Measurements from ENCODE around the gene HTR3B. TPM values are rescaled to one million over a fixed set of nuclear protein-coding genes. Genes with fewer than 3 reads are reported as not detected.

Gene HTR3B
- total RNA-seq, 1 donor from 2014 or later = 0.22 TPM

DNA sequence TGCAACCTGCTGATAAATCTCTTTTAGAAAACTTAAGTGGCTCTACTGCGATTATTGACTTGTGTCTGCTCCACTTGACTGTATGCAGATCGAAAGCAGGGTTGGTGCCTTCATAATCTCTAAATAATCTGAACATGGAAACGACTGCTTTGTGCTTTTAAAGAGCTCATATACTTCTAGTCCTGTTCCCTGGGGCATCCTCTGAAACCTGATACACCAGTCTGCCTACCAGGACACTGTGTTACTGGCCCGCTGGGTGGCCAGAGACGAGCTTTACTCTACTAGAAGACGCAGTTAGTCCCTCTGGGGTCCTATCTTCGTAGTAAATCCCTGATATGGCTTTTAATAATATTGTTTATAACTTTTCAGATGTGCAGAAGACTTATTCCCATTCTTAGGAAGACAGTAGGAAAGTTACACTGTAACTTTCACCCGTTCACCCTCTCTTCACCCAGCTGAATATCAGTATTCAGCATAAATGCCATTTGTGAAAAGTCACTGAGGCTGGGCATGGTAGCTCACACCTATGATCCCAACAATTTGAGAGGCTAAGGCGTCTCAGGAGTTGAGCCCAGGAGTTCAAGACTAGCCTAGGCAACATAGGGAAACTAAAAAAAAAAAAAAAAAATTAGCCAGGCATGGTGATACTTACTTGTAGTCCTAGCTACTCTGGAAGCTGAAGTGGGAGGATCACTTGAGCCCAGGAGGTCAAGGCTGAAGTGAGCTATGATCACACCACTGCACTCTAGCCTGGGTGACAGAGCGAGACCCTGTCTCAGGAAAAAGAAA, 9.0 kb upstream of the HTR3B start:
- ChIA-PET POLR2A (interaction anchor here (0.6 to 2.3 kb wide), 11 partner anchors 11 to 363 kb away, joined by 3 to 21 read pairs (median 4); no protein-coding TSS in a partner anchor), CTCF (interaction anchor here (0.6 to 7.0 kb wide), 27 partner anchors 8 to 868 kb away, joined by 3 to 306 read pairs (median 6); partner anchors contain the start of genes HTR3A, HTR3B and ZBTB16)
- DNase-seq = no peak
- TF ChIP-seq CTCF (IDR thresholded peaks at IDR 0.05) = no peak
- intact Hi-C loops (cut with micrococcal nuclease) = loop anchor here (1.0 to 2.0 kb wide), 7 partner anchors 82 to 366 kb away; no protein-coding TSS in a partner anchor
- Mint-ChIP-seq H3K36me3 (ENCODE audit: low read depth) (no peaks in the 10 kb centered on the region), H3K27me3 (no peaks in the 10 kb centered on the region), H3K4me1 (peaks cover 21% of the 10 kb centered on the region), H3K9me3 (no peaks in the 10 kb centered on the region), H3K4me3 (no peak overlapping the region), H3K27ac (no peak overlapping the region)
- no peak for ATAC-seq (ENCODE audit: low read depth)

DNA sequence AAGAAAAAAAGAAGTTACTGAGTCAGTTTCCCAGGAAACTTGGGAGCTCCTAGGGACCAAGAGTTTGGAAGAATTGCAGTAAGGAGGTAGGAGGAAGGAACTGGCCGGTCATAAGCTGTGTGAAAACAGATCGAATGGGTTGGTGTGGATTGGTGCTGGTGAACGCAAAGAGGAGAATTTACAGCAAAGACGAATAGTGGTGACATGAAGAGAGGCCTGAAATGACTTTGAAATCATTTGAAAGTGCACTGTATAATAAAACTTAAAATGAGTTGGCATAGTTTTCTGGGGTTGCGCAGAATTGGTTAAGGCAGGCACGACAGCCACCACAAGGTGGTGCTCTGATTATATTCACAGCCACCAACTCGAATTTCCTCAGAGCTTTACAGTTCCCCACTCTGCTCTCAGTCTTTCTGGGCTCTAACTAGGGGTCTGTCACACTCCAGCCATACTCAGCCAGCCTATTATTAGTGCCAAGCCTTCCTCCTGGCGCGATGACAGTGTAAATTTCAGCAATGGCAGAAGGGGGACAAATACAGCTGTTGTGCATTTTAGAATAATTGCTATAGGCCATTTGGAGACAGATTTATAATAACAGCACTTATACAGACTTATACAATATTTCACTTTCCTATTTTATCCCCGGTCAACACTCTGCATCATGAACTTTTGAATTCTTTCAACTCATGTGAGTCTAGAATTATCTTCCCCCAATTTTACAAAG, 8.3 kb upstream of the HTR3B start:
- CTCF ChIA-PET = interaction anchor here (0.6 to 7.0 kb wide), 30 partner anchors 9 to 867 kb away, joined by 3 to 306 read pairs (median 6); partner anchors contain the start of genes HTR3A, HTR3B and ZBTB16
- peak; percentile 67 for TF ChIP-seq CTCF (IDR thresholded peaks at IDR 0.05)
- intact Hi-C loops (cut with micrococcal nuclease) = loop anchor here (1.0 to 2.0 kb wide), 7 partner anchors 81 to 365 kb away; no protein-coding TSS in a partner anchor
- POLR2A ChIA-PET = interaction anchor here (0.6 to 2.3 kb wide), 12 partner anchors 11 to 363 kb away, joined by 3 to 21 read pairs (median 4); no protein-coding TSS in a partner anchor
- Mint-ChIP-seq H3K9me3 (no peaks in the 10 kb centered on the region), H3K4me3 (no peak overlapping the region), H3K4me1 (peaks cover 21% of the 10 kb centered on the region), H3K36me3 (ENCODE audit: low read depth) (no peaks in the 10 kb centered on the region), H3K27ac (peak overlapping the region; percentile 37), H3K27me3 (no peaks in the 10 kb centered on the region)
- DNase-seq = no peak
- peak; percentile 73 for ATAC-seq (ENCODE audit: low read depth)

- peaks cover 16% of the 10 kb centered on the region for H3K4me1 Mint-ChIP-seq
- no peaks in the 10 kb centered on the region for H3K9me3 Mint-ChIP-seq
- ChIA-PET CTCF (interaction anchor here (0.7 to 1.5 kb wide), 3 partner anchors 359 to 382 kb away, joined by 3 to 6 read pairs (median 6); no protein-coding TSS in a partner anchor), POLR2A (no interaction called here)
- H3K27ac Mint-ChIP-seq = no peak overlapping the region
- no peak overlapping the region for H3K4me3 Mint-ChIP-seq
- ATAC-seq (ENCODE audit: low read depth) = no peak
- intact Hi-C loops (cut with micrococcal nuclease) = no loop called here
- H3K36me3 Mint-ChIP-seq (ENCODE audit: low read depth) = no peaks in the 10 kb centered on the region
- TF ChIP-seq CTCF (IDR thresholded peaks at IDR 0.05) = no peak
- DNase-seq = no peak
- no peaks in the 10 kb centered on the region for H3K27me3 Mint-ChIP-seq
These were observed 3.5 kb upstream of the HTR3B start for GRCh38 chr11:113901141-113901540.

DNA sequence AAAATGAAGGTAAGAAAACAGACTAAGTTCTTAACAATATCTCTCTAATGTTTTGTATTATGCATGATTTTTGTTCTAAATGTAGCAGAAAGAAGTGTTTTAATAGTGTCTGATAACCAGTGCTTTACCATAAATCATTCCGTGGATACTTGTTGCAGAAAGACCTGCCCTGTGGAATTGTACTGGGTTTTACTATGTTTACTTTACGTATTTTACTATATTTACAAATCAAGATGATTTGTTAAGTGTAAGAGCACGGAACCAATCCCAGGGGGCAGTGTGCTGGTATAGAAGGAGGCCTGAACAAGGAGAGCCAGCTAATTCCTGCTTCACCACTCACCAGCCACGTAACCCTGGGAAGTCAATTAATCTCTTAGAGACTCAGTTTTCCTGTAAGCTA, 1.4 kb downstream of the HTR3B start:
- peaks cover 5% of the 10 kb centered on the region for H3K4me1 Mint-ChIP-seq
- no peak for TF ChIP-seq CTCF (IDR thresholded peaks at IDR 0.05)
- no peaks in the 10 kb centered on the region for H3K9me3 Mint-ChIP-seq
- ChIA-PET CTCF (interaction anchor here (0.7 to 4.0 kb wide), 3 partner anchors 10 to 355 kb away, joined by 3 to 19 read pairs (median 13); no protein-coding TSS in a partner anchor), POLR2A (interaction anchor here (1.0 to 2.9 kb wide), 3 partner anchors 10 to 76 kb away, joined by 3 to 9 read pairs (median 5); no protein-coding TSS in a partner anchor)
- ATAC-seq (ENCODE audit: low read depth) = no peak
- no peaks in the 10 kb centered on the region for H3K36me3 Mint-ChIP-seq (ENCODE audit: low read depth)
- H3K27me3 Mint-ChIP-seq = peaks cover 5% of the 10 kb centered on the region
- no peak for DNase-seq
- intact Hi-C loops (cut with micrococcal nuclease) = no loop called here
- no peak overlapping the region for H3K27ac Mint-ChIP-seq
- H3K4me3 Mint-ChIP-seq = no peak overlapping the region
